KG1 (cell line): ENCODE data around the gene MCF2L2.
"Not testable (repeated sequence)": the region's sequence is repeated elsewhere in the genome, so short reads cannot be mapped to it uniquely, and the experiment has no call there.

Source experiments
- DNase-seq: peaks from one replicate; lab custom pipeline; 2025; lab: John Stamatoyannopoulos, UW

Gene MCF2L2

DNA sequence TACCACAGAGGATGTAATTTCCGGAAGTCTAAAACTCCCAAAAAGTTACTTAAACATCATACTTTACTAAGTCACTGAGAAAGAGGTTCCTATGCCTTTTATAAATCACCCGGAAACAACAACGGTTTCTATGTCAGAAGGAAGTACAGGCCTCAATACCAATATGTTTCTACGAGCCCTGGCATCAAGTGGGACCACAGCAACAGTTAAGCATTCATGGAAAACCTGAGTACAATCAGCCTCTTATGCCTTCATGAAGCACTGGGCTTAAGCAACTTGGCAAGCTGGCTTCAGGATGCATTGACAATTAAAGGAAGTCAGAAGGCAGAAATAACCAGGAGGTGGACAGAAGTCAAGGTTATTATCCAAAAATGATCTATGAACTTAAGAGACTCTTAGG lies 194.5 kb downstream of the MCF2L2 start:
- peak; percentile 13 for DNase-seq

DNA sequence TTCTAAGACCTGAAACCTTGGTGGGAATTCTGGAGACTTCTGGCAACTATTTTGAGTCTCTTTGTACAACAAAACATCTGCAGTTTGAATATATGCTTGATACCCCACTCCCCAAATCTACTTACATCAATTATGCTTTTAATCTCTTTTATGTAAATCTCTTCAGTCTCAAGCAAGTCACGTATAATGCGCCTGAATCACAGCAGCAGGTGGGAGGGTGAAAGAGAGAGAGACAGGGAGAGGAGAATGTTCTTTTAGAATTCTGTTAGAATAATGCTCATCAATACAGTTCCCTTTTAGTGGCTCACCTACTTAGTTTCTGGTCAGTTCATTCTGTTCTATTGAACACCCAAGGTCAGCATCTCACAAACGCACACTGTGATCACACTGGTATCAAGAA lies 197.6 kb downstream of the MCF2L2 start:
- no peak for DNase-seq

DNA sequence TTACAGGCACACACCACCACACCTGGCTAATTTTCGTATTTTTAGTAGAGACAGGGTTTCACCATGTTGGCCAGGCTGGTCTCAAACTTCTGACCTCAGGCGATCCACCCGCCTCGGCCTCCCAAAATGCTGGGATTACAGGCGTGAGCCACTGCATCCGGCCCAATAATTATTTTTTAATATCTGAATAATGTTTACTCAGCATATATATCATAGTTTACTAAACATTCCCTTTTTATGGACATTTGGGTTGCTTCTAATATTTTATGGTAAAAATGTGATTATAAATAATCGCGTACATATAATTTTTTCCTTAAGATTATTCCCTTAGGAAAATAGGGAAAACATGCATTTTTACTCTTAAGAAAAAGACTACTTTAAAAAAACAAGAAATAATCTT lies 198.2 kb downstream of the MCF2L2 start:
- DNase-seq = not testable (repeated sequence)

DNA sequence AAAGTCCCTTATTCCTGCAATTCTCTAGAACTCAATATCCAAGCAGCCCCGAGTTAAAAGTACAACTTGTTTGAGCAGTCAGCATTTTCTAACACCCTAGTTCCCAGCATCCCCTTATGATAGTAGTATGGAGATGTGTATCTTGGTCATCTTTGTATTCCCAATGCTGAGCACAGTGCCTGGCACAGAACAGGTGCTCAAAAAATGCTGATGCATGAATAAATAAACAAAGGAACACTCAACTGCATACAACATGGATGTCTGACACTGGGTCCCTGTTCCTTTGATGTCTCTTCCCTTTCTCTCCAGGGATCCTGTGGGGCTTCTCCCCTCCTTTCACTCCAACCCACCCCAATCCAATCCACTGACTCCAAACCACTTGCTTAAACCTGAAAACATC lies 199.2 kb downstream of the MCF2L2 start:
- DNase-seq = no peak

DNA sequence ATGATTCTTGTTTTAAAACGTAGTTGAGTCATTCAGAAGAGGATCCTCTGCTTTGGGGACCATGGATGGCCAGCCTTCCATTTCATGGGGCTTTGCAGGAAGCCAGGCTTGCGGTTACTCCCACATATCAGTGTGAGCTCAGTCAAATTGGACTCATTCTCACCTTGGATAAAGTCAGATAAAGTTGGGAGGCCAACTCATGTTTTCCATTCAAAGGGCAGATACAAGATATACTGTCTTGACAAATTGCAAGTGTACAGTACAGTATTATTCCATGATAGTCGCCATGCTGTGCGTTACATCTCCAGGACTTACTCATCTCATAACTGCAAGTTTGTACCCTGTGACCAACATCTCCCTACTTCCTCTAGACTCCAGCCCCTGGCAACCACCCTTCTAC lies 200.8 kb downstream of the MCF2L2 start:
- DNase-seq = no peak

DNA sequence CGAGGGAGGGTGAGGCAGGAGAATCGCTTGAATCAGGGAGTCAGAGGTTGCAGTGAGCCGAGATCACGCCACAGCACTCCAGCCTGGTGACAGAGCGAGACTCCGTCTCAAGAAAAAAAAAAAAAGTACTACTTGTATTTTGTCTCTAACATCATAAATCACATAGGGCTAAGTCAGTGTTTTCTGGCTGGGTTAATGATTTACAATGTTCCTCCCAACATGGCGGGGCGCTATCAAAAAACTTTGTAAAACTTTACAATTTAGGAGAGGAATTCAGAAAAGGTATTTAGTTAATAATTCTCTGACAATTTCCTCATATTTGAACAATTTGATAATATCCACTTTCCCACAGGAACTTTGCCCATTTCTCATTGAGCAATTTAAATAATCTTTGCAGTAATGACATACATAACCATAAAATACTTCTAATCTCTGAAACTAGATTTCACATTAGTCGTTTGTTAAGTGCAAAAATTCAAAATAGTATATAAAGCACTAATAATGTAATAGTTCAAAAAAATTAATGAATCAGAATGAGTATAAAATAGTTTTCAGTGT lies 202.0 kb downstream of the MCF2L2 start:
- DNase-seq = no peak

DNA sequence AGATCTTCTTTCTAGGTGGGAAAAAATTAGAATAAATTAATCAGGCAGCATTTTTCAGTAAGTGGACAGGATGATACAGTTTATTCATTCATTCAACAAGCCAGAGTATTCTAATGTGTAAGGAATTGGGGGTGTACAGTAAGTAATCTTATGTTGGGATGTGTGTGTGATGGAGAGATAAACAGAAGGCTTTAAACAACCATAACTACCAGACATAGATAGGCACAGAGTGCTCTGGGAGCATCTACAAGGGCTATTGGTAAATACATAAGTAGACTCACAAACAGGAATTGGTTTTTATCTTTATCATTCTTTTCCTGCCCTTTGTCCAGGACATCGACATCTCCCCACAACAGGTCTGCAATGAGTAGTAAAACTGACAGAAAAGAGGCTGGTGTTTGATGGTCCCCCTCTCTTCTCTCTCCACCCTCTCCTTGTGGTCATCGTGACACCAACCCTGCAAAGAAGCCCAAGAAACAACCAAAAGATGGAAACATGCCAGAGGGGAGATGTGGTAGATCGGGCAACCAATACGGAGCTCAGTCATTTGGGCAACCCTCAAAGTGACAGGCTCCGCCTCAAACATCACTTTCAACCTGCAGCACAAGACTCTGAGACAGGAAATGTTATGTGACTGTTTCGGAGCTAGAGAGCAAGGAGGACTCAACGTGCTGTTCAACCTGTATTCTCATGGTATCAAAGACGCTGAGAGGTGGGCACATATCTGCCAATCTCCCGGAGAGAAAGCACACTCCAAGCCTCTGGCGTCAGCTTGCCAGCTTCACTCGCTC lies 204.0 kb downstream of the MCF2L2 start:
- DNase-seq = no peak

DNA sequence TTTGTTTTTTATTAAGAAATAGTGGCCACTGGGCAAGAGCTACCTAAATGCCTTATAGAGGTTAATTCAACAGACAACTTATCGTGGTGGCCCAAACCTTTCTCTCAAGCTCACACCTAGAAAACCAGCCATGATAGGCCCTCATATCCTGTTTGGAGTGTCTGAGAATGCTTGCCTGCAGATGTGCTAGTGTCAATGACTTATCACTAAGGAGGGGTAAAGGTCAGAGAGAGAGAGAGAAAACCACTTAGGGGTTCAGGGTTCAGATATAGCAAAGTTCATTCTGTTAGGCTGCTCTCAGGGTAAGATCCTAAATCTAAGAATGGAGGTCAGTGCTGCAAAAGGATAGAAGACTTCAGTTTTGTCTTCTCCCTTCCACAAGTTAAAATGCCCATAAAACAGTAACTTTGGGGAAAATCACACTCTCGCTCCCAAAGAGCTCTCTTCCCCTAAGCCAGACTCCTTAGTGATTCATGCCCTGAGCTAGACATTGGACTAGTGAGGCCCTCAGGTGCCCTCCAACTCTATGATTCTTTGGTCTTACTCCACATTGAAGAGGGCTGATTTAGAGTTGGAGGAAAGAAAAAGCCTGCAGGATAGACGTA lies 205.7 kb downstream of the MCF2L2 start:
- no peak for DNase-seq

DNA sequence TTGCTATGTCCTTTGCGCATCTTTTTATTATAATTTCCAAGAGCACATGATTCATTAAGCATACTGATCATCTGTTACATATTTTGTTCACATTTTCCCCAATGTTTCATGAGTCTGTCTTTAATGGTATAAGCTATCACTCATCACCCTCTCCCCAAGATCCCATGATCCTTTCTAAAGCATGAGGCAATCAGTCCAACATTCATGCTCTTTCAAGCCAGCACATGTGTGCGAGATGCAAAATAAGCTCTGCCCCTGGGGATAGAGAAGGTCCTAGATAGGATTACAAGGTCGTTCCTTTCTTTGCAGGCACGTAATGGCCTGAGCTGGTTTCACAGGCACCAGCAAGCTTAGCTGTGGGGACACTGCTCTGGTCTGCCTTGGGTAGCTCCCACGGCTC lies 207.6 kb downstream of the MCF2L2 start:
- DNase-seq = no peak

DNA sequence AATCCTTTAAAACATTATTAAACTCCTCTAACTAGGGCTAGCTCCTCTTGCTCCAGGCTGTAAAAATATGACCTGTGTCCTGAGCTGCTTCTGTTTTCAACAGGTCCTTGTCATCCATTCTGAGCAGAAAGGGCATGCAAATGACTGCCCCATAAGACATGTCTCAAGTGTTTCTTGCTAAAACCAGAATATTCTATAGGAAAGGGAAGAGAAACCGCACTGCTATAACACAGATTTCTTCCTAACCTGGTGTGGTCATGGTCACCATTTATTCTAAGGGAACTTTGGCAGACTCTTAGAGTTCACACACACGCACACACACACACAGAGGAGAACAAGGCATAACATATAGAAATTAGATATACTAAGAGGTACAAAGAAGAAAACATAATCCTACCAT lies 209.6 kb downstream of the MCF2L2 start:
- DNase-seq = no peak

DNA sequence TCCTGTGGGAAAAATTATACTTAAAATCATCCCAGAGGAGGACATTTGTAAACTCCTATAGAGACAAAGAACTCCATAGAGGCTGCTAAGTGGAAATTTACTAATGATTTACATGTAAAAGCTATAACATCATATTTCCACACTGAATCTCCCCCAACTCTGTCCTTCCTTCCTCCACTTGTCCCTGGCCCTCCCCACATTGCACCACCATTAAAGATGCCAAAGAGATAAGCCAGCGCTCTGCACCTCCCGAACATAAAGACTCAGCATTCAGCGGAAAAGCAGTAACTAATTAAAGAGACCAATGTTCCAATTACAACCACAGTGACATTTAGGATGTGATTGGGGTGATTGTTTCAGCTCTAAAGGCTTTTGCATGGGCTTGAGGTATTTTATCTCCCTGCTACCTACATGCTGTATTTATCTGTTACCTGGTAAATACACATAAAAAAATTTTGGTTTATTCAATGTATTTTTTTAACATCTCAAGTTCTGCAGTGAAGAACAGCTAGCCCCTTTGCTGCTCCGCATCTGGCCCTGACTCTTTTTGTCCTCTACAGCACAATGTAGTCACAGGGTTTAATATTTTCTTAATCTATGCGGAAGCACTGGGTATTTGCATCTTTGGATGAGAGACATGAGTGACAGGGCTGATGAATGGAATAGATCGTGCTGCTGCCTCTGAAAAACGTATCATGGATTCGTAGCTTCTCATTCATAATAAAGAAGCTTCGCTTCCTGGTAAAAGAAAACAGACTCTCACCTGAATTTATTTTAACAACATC lies 210.7 kb downstream of the MCF2L2 start:
- no peak for DNase-seq

DNA sequence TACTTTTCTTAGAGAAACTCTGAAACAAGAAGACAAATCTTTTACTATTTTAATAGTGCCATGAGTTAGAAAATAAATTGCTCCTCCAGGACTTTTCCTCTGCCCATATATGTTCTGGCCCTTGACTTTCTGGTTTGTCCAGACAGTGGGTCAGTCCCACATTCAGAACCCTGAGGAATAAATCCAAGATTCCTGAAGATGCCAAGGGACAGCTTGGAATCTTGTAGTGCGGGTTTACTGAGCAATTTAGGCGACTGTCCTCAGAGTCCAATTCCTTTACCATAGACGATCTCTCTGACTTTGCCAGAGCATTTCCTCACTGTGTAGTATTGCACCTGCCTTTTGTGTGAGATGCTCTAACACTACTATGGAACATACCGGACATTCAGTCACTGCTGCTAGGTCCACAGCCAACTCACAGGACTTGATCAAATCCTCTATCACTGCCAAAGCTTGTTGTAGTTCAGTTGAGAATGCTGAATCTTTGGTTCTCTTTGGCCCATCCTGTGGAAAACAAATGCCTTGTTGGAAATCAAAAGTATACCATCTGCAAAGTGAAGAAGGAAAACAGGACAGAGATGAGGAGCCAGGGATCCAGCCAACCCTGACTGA lies 212.7 kb downstream of the MCF2L2 start:
- DNase-seq = no peak

DNA sequence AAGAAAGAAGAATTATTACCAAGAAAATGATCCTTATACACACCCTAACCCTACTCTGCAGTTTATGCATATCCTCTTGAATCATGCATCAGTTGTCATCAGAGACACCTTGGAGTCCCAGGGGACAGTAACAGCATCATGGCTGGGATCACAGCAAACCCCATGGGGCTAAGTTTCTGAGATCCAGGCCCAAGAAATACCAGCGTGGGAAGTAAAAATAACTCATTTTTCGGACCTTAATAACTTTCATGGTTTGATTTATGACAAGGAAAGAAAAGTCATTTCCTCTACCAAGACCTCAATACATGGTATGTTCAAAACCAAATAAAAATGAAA lies 214.2 kb downstream of the MCF2L2 start:
- no peak for DNase-seq

DNA sequence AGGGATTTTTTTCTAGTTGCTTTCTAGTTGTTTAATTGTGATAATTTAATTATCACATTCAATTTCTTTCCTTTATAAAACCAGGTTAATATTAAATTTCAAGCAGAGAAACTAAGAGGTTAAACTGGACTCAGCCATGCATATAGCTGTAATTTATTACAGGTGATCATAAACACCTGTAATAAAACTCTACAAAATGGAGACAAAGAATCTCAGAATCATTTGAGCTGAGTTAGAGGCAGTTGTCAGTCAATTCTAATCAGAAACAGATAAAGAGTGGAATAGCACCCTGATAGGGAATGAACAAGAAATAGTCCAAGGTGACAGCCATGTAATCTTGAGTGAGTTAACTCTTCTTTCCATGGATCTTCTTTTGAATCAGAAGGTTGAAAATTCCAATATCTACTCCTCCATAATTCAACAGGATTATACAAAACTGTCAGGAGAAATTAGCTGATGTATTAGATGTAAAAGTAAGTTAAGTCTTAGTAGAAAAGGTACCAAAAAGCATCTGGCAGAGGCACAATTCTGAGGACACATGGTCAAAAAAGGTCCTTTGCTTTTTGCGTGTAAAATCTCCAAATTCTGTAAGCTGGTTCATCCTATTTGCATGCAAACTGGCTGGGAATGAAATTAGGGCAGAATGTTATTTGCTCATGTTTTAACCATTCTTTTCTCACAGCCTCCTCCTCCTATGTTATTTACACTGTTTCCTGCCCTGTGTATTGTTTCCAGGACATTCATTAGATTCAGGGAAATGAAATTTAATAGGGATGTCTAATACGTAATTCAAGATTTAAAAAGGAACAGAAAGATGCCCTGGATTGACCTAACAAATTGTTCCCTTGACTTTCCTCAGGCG lies 214.8 kb downstream of the MCF2L2 start:
- DNase-seq = no peak

DNA sequence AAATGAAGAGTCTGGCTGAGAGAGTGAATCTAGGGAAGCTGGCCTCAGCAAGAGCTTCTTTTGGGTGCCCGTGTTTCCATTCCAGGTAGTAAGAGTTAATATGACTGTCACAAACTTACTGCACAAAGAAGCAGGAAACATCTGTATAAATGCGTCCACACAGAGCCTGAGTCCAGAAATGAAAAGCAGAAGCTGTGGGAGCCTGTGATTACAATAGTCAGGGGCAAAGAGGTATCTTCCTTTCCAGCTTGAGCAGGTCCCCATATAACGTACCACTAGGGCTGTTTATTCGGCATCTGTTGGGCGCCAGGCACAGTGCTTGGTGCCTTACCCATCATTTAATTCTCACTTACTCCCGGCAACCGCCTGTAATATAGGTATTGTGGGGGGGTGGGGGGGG lies 215.9 kb downstream of the MCF2L2 start:
- peak; percentile 75 for DNase-seq

DNA sequence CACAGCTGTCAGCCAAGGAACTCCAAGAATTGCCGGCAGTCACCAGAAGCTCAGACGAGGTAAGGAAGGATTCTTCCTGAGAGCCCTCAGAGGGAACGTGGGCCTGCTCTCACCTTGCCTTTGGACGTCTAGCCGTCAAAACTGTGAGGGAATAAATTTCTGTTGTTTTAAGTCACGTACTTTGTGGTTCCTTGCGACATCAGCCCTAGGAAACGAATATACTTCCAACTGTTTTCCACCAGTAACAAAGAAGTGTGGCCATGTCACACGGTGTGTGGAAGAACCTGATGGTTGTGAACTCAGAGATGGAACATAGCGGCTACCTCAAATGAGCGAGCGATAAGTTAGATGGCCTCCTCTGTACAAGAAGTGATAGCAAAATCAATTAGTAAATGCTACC lies 216.3 kb downstream of the MCF2L2 start:
- DNase-seq = no peak

DNA sequence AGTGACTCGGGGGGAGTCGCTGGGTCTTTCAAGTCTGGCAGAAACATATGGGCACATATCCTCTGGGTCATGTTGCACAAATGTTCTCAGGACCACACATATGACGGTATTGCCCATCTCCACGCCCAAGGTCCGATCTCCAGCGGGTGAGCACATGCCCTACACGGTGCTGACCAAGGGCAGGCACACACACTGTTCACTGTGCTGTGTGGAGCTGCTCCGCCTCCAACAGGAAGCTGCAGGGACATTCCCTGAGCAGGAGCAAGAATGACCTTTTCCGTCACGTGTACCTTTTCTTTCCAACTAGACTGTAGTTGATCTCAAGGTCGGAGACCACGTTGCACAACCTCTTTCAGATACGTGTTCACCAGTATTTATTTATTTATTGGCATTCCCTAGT lies 217.1 kb downstream of the MCF2L2 start:
- DNase-seq = no peak

DNA sequence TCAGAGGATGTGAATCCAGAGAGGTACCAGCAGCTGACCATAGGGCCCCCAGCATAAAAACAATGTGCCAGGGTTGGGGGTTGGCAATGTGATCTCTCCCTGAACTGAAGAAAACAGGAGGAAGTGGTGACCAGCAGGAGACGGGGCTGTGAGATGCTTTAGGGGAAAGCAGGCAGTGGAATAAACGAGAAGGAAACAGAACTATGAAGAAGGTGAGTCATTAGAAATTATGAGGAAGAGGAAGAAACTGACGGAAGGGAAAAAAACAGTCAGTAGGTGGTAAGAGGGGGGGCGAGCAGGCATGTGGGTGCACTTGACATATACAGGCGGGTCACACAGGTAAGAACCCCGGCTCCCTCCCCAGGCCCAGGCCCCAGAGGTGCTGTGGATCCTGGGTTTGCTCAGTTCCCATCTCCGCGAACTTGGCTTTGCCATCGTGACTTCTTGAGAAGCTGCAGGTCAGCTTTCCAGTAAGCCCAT lies 217.5 kb downstream of the MCF2L2 start:
- peak; percentile 74 for DNase-seq

DNA sequence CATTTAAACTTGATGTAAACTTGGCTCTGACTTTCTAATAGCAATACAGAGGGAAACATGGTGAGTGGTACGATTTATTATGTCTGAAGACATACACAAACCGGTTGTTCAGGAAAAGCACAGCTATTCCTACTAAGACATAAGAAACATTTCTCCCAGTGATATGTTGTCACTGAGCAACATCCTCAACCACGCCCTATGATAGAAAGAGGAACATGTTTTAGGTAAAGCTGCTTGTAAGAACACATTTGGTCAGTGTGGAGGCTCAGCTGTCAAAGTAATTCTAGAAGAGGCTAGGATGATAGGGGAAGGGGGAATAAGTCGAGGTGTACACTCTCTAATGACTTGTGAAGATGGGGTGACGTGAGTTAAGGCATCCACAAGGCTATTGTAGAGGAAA lies 218.1 kb downstream of the MCF2L2 start:
- peak; percentile 76 for DNase-seq

DNA sequence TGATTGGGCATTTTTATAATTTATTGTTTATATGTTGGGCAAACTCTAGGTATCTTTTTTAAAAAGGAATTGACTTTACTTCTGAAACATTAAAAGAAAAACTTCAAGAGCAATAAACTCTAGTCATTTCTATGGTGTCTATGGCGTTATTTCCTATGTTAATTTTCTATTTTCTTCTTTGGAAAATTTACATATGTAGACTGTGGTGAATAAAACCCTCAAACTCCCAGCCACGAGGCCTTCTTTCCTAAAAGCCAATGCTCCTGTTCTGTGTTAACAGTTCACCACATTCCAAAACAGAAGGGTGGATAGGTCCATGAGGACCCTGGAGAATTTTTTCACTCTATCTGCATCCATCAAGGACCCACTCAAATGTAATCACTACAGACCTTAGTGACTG lies 219.6 kb downstream of the MCF2L2 start:
- DNase-seq = no peak

DNA sequence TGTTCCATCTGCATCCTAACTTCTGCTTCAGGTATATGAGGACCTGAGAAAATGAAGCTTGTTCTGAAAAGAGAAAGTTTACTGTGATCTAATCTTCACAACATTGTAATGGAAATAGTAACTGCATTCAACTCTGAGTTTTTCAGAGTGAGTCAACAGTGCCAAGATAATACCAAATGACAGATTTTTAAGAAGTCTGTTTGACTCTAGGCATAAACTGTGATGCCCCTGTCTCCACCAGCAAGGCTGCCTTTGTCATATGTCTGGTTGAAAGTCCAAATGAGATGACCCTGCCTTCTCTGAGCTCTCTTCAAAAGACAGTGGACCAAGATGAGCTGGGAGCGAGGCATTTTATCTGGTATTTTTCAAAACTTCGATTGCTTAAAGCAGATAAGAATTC lies 220.2 kb downstream of the MCF2L2 start:
- no peak for DNase-seq
